ENCODE measurements around the gene MYO18A. TPM values are rescaled to one million over a fixed set of nuclear protein-coding genes. Genes with fewer than 3 reads are reported as not detected.
A peak's percentile ranks its signal among the peaks of the same experiment; 100 is the strongest.
"Not testable (repeated sequence)": the region's sequence is repeated elsewhere in the genome, so short reads cannot be mapped to it uniquely, and the experiment has no call there.

MYO18A gene
- total RNA-seq, 1 donor from 2014 or later = 48.2 TPM

- DNase-seq (ENCODE audit: low read depth, low spot score) = no peak
- H3K36me3 Mint-ChIP-seq (ENCODE audit: low read depth) = peaks cover 2% of the 10 kb centered on the region
- H3K27ac Mint-ChIP-seq (ENCODE audit: unreplicated experiment) = peak overlapping the region; percentile 57
- no peaks in the 10 kb centered on the region for H3K27me3 Mint-ChIP-seq (ENCODE audit: low read depth)
- TF ChIP-seq, protein P1, sequence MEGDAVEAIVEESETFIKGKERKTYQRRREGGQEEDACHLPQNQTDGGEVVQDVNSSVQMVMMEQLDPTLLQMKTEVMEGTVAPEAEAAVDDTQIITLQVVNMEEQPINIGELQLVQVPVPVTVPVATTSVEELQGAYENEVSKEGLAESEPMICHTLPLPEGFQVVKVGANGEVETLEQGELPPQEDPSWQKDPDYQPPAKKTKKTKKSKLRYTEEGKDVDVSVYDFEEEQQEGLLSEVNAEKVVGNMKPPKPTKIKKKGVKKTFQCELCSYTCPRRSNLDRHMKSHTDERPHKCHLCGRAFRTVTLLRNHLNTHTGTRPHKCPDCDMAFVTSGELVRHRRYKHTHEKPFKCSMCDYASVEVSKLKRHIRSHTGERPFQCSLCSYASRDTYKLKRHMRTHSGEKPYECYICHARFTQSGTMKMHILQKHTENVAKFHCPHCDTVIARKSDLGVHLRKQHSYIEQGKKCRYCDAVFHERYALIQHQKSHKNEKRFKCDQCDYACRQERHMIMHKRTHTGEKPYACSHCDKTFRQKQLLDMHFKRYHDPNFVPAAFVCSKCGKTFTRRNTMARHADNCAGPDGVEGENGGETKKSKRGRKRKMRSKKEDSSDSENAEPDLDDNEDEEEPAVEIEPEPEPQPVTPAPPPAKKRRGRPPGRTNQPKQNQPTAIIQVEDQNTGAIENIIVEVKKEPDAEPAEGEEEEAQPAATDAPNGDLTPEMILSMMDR (conservative IDR thresholded peaks at IDR 0.05) = no peak
- H3K9me3 Mint-ChIP-seq = no peaks in the 10 kb centered on the region
- no peak overlapping the region for H3K4me3 Mint-ChIP-seq
- H3K4me1 Mint-ChIP-seq = peaks cover 8% of the 10 kb centered on the region
Measured at GRCh38 chr17:29089601-29090044, 90.6 kb downstream of the MYO18A start.

- not testable (repeated sequence) for H3K36me3 Mint-ChIP-seq (ENCODE audit: low read depth); H3K4me3 Mint-ChIP-seq
Measured at GRCh38 chr17:29088782-29089181, 91.4 kb downstream of the MYO18A start.

DNA sequence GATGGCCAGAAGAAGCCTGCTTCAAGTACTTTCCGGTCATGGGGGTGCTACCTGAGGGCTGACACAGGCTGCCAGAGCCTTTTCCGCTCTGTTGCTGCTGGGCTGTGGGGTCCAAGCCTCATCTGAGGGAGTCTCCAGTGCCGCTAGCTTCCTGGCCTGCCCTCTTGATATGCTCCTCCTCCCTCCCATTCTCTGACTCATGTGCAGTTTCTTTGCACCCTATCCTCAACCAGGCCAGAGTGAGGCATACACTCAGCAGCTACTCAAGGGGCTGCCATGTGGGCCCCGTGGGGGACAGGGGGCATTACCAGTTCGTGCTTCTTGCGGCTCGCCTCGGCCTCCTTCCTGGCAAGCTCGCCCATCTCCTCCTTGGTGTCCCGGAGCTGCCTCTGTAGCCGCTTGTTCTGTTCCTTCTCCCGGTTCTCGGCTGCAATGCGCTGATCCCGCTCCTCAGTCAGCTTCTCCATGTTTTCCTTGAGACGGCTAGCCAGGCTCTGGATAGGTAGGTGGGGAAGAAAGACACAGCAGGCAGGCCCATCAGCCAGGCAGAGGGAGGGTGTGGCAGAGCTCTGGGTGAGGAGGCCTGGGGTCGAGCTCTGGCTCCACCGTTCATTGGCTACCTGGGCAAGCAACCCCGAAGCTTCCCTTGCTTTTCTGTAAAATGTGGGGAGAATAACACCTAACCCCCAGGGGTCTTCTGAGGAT lies 93.4 kb downstream of the MYO18A start:
- Mint-ChIP-seq H3K27me3 (ENCODE audit: low read depth) (no peaks in the 10 kb centered on the region), H3K27ac (ENCODE audit: unreplicated experiment) (no peak overlapping the region), H3K9me3 (no peaks in the 10 kb centered on the region), H3K36me3 (ENCODE audit: low read depth) (peaks cover 2% of the 10 kb centered on the region), H3K4me3 (no peak overlapping the region), H3K4me1 (peaks cover 8% of the 10 kb centered on the region)
- TF ChIP-seq, protein P1 (conservative IDR thresholded peaks at IDR 0.05) = no peak
- DNase-seq (ENCODE audit: low read depth, low spot score) = no peak

More at GRCh38 chr17:29088782-29089181, 91.4 kb downstream of the MYO18A start:
- H3K4me1 Mint-ChIP-seq; H3K27me3 Mint-ChIP-seq (ENCODE audit: low read depth); H3K9me3 Mint-ChIP-seq; DNase-seq (ENCODE audit: low read depth, low spot score): not testable (repeated sequence)
- H3K27ac Mint-ChIP-seq (ENCODE audit: unreplicated experiment) = peak overlapping the region; percentile 12

DNA sequence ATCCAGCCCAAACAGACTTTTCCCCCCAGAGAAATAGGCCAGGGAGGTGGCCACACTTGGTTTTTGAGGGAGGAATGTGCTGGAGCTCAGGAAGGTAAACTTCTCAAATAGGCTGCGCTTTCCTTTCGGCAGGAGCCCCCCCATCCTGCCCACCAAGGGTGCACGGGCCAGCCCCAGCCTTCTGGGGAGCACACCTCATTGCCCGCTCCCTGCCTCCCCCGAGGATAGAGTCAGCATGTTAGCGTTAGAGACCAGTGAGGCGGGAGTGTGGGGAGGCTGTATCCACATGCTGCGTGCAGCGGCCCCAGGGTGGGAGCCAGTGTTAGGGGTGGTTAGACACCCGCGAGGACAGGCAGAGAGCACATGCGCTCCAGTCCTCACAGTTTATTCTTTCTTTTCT lies 95.0 kb downstream of the MYO18A start:
- Mint-ChIP-seq H3K27me3 (ENCODE audit: low read depth) (no peaks in the 10 kb centered on the region), H3K36me3 (ENCODE audit: low read depth) (peaks cover 2% of the 10 kb centered on the region), H3K9me3 (no peaks in the 10 kb centered on the region), H3K4me3 (no peak overlapping the region), H3K27ac (ENCODE audit: unreplicated experiment) (no peak overlapping the region), H3K4me1 (no peaks in the 10 kb centered on the region)
- DNase-seq (ENCODE audit: low read depth, low spot score) = no peak
- TF ChIP-seq, protein P1 (conservative IDR thresholded peaks at IDR 0.05) = no peak

DNA sequence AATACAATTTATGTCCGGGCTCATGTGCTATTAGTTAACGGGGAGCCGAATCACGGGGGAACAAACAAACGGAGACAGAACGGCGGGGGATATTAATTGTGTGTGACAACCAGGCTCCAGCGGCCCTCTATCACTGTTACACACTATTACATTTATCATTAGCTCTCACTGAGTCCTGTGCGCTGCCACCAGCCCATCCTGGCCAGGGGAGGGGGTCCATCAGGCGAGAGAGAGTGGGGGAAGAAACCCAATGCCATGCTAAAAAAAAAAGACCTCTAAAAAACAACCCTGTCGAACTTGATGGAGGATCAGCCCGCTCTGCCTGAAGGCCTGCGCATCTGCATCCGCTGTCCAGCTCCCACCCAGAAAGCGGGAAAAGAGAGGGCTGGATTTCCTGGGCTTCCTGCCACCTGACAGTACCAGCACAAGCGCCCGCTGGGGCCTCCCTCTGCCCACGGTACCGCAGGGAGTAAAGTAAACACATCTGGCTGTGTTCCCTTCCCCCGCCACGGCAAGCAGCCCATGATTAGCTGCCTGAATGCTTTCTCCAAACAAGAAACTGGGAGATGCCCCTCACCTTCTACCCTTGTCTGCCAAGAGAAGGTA lies 95.6 kb downstream of the MYO18A start:
- peaks cover 2% of the 10 kb centered on the region for H3K36me3 Mint-ChIP-seq (ENCODE audit: low read depth)
- no peaks in the 10 kb centered on the region for H3K9me3 Mint-ChIP-seq
- no peak for DNase-seq (ENCODE audit: low read depth, low spot score)
- no peak overlapping the region for H3K4me3 Mint-ChIP-seq
- H3K27me3 Mint-ChIP-seq (ENCODE audit: low read depth) = no peaks in the 10 kb centered on the region
- no peaks in the 10 kb centered on the region for H3K4me1 Mint-ChIP-seq
- TF ChIP-seq, protein P1 (conservative IDR thresholded peaks at IDR 0.05) = no peak
- H3K27ac Mint-ChIP-seq (ENCODE audit: unreplicated experiment) = no peak overlapping the region

DNA sequence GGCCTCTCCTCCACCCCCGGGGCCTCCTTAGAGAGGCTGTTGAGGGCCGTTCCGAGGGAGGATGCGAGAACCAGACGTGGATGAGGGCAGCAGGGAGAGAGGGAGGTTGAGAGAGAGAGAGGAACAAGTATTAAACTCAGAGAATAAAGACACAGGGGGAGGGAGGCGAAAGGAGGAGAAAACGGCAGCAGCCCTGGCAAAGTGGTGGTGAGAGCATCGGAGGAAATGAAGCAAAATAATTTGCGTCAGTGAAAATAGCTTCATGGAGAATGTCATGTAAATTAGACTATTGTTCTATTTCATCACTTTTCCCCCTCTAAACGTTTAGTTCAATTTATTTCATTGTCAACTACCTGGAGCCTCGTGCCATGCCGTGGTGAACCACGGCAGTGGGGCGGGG lies 99.2 kb downstream of the MYO18A start:
- no peaks in the 10 kb centered on the region for H3K36me3 Mint-ChIP-seq (ENCODE audit: low read depth)
- peaks cover 6% of the 10 kb centered on the region for H3K4me1 Mint-ChIP-seq
- peak overlapping the region; percentile 84 for H3K27ac Mint-ChIP-seq (ENCODE audit: unreplicated experiment)
- DNase-seq (ENCODE audit: low read depth, low spot score) = no peak
- H3K9me3 Mint-ChIP-seq = no peaks in the 10 kb centered on the region
- TF ChIP-seq, protein P1 (conservative IDR thresholded peaks at IDR 0.05) = no peak
- H3K27me3 Mint-ChIP-seq (ENCODE audit: low read depth) = no peaks in the 10 kb centered on the region
- no peak overlapping the region for H3K4me3 Mint-ChIP-seq
